ENCODE data around the gene LTBP3.

Gene LTBP3

GRCh38 chr11:65492387-65492636 is 65.8 kb downstream of the LTBP3 start:
- TF ChIP-seq SUZ12 (IDR thresholded peaks at IDR 0.05; ENCODE audit: extremely low read depth, insufficient read depth, insufficient read length) (no peak), ZNF274 (IDR thresholded peaks at IDR 0.05; ENCODE audit: low read depth, low read length) (no peak), YY1 (IDR thresholded peaks at IDR 0.05; ENCODE audit: insufficient read depth, insufficient read length) (no peak)
- Histone ChIP-seq H3K27me3 (ENCODE audit: insufficient read depth, insufficient read length) (no peaks in the 10 kb centered on the region), H3K9me3 (ENCODE audit: insufficient read depth, low read length) (no peaks in the 10 kb centered on the region), H3K4me1 (ENCODE audit: insufficient read depth, insufficient read length) (peaks cover 32% of the 10 kb centered on the region), H3K4me3 (ENCODE audit: insufficient read length, low read depth) (no peak overlapping the region), H3K9ac (ENCODE audit: insufficient read length, low read depth) (peak overlapping the region; percentile 21), H3K36me3 (ENCODE audit: insufficient read depth, insufficient read length, low read length) (no peaks in the 10 kb centered on the region)
- DNase-seq (ENCODE audit: low read depth, low spot score), result no peak

- H3K9ac ChIP-seq (ENCODE audit: insufficient read length, low read depth), result peak overlapping the region; percentile 44
- no peaks in the 10 kb centered on the region for H3K36me3 ChIP-seq (ENCODE audit: insufficient read depth, insufficient read length, low read length)
- peaks cover 32% of the 10 kb centered on the region for H3K4me1 ChIP-seq (ENCODE audit: insufficient read depth, insufficient read length)
- H3K4me3 ChIP-seq (ENCODE audit: insufficient read length, low read depth), result no peak overlapping the region
- DNase-seq (ENCODE audit: low read depth, low spot score), result no peak
- no peaks in the 10 kb centered on the region for H3K9me3 ChIP-seq (ENCODE audit: insufficient read depth, low read length)
- TF ChIP-seq SUZ12 (IDR thresholded peaks at IDR 0.05; ENCODE audit: extremely low read depth, insufficient read depth, insufficient read length) (no peak), ZNF274 (IDR thresholded peaks at IDR 0.05; ENCODE audit: low read depth, low read length) (no peak), YY1 (IDR thresholded peaks at IDR 0.05; ENCODE audit: insufficient read depth, insufficient read length) (no peak)
- H3K27me3 ChIP-seq (ENCODE audit: insufficient read depth, insufficient read length), result no peaks in the 10 kb centered on the region
These were observed 66.4 kb downstream of the LTBP3 start for GRCh38 chr11:65491614-65492386.

GRCh38 chr11:65491163-65491465 is 67.0 kb downstream of the LTBP3 start:
- TF ChIP-seq ZNF274 (IDR thresholded peaks at IDR 0.05; ENCODE audit: low read depth, low read length) (no peak), SUZ12 (IDR thresholded peaks at IDR 0.05; ENCODE audit: extremely low read depth, insufficient read depth, insufficient read length) (no peak), YY1 (IDR thresholded peaks at IDR 0.05; ENCODE audit: insufficient read depth, insufficient read length) (no peak)
- Histone ChIP-seq H3K9me3 (ENCODE audit: insufficient read depth, low read length) (no peaks in the 10 kb centered on the region), H3K4me1 (ENCODE audit: insufficient read depth, insufficient read length) (peaks cover 37% of the 10 kb centered on the region), H3K4me3 (ENCODE audit: insufficient read length, low read depth) (no peak overlapping the region), H3K36me3 (ENCODE audit: insufficient read depth, insufficient read length, low read length) (no peaks in the 10 kb centered on the region), H3K9ac (ENCODE audit: insufficient read length, low read depth) (peak overlapping the region; percentile 44), H3K27me3 (ENCODE audit: insufficient read depth, insufficient read length) (no peaks in the 10 kb centered on the region)
- no peak for DNase-seq (ENCODE audit: low read depth, low spot score)

GRCh38 chr11:65489706-65490320 is 68.3 kb downstream of the LTBP3 start:
- no peaks in the 10 kb centered on the region for H3K9me3 ChIP-seq (ENCODE audit: insufficient read depth, low read length)
- H3K36me3 ChIP-seq (ENCODE audit: insufficient read depth, insufficient read length, low read length), result no peaks in the 10 kb centered on the region
- peaks cover 37% of the 10 kb centered on the region for H3K4me1 ChIP-seq (ENCODE audit: insufficient read depth, insufficient read length)
- TF ChIP-seq ZNF274 (IDR thresholded peaks at IDR 0.05; ENCODE audit: low read depth, low read length), result no peak
- no peak overlapping the region for H3K4me3 ChIP-seq (ENCODE audit: insufficient read length, low read depth)
- DNase-seq (ENCODE audit: low read depth, low spot score), result no peak
- peak overlapping the region; percentile 32 for H3K9ac ChIP-seq (ENCODE audit: insufficient read length, low read depth)
- no peaks in the 10 kb centered on the region for H3K27me3 ChIP-seq (ENCODE audit: insufficient read depth, insufficient read length)

- H3K4me1 ChIP-seq (ENCODE audit: insufficient read depth, insufficient read length), result peaks cover 34% of the 10 kb centered on the region
- no peak for TF ChIP-seq ZNF274 (IDR thresholded peaks at IDR 0.05; ENCODE audit: low read depth, low read length)
- peak; percentile 88 for DNase-seq (ENCODE audit: low read depth, low spot score)
- H3K9me3 ChIP-seq (ENCODE audit: insufficient read depth, low read length), result no peaks in the 10 kb centered on the region
- no peaks in the 10 kb centered on the region for H3K27me3 ChIP-seq (ENCODE audit: insufficient read depth, insufficient read length)
- H3K36me3 ChIP-seq (ENCODE audit: insufficient read depth, insufficient read length, low read length), result no peaks in the 10 kb centered on the region
- H3K4me3 ChIP-seq (ENCODE audit: insufficient read length, low read depth), result no peak overlapping the region
- peak overlapping the region; percentile 32 for H3K9ac ChIP-seq (ENCODE audit: insufficient read length, low read depth)
These were observed 69.0 kb downstream of the LTBP3 start for GRCh38 chr11:65489035-65489705.

Measured in NT2/D1 (cell line).